Cardiac muscle cell (in vitro differentiated cells and primary cell): Measurements from ENCODE around the gene CPLX3. TPM values are rescaled to one million over a fixed set of nuclear protein-coding genes. Genes with fewer than 3 reads are reported as not detected.
A peak's percentile ranks its signal among the peaks of the same experiment; 100 is the strongest.

Source experiments
- DNase-seq, 2 donors: peaks; one replicate each; pipeline versions ENCODE4 v3.0.0 to v3.0.0-alpha.2; 2010 to 2017; ENCODE audit warnings: low read depth in 1 of 2, low spot score in 1 of 2
- H3K27ac ChIP-seq: fragments of 200-600 bp; sonication (generic); 2 replicates; pipeline ENCODE4 v1.5.1; 2016
- H3K27me3 ChIP-seq: fragments of 200-600 bp; sonication (generic); 2 replicates; pipeline ENCODE4 v1.6.0; 2016; ENCODE audit warnings: control low read depth
- H3K36me3 ChIP-seq: fragments of 200-600 bp; sonication (generic); 2 replicates; pipeline ENCODE4 v1.5.1; 2016; ENCODE audit warnings: control low read depth
- H3K4me1 ChIP-seq: fragments of 200-600 bp; sonication (generic); 2 replicates; pipeline ENCODE4 v1.8.1; 2017; ENCODE audit warnings: low read depth, mild to moderate bottlenecking, mixed run types
- H3K4me3 ChIP-seq: fragments of 200-600 bp; sonication (generic); 2 replicates; pipeline ENCODE4 v1.5.1; 2016; ENCODE audit warnings: mild to moderate bottlenecking
- H3K9me3 ChIP-seq: fragments of 200-600 bp; sonication (generic); 2 replicates; pipeline ENCODE4 v1.5.1; 2017; ENCODE audit warnings: low read depth, mild to moderate bottlenecking, control low read depth
- CTCF ChIP-seq: IDR thresholded peaks from 2 replicates; pipeline ENCODE4 v1.5.1; 2012; ENCODE audit warnings: low read depth, mild to moderate bottlenecking, low read length
- polyA plus RNA-seq: library from polyadenylated mRNA; unstranded; fragments of >200 nt; fragmentation: Nextera tagmentation; extraction: Ambion mirVana; gene quantifications from 2 replicates; pipeline ENCODE4 v1.2.1, GENCODE V29; 2016
- total RNA-seq: library from RNA; depleted of rRNA; stranded (reverse); fragments of >200 nt; gene quantifications from 2 replicates; pipeline ENCODE4 v1.2.3, GENCODE V29; 2016

The CPLX3 gene
- total and polyA plus RNA-seq, 2 experiments from 2014 or later: not detected

GRCh38 chr15:74833376-74834107 is 7.1 kb downstream of the CPLX3 start:
- Histone ChIP-seq H3K36me3 (no peaks in the 10 kb centered on the region), H3K4me1 (peaks cover 4% of the 10 kb centered on the region), H3K27ac (no peak overlapping the region), H3K9me3 (no peaks in the 10 kb centered on the region), H3K27me3 (peaks cover 3% of the 10 kb centered on the region), H3K4me3 (no peak overlapping the region)
- TF ChIP-seq CTCF: no peak
- DNase-seq: no peak

GRCh38 chr15:74835312-74835823 is 8.9 kb downstream of the CPLX3 start:
- Histone ChIP-seq H3K4me3 (no peak overlapping the region), H3K27me3 (no peaks in the 10 kb centered on the region), H3K36me3 (no peaks in the 10 kb centered on the region), H3K9me3 (no peaks in the 10 kb centered on the region), H3K27ac (no peak overlapping the region), H3K4me1 (peaks cover 4% of the 10 kb centered on the region)
- DNase-seq: peak; percentile 57 to 69
- peak; percentile 87 for TF ChIP-seq CTCF

GRCh38 chr15:74836846-74837245 is 10.4 kb downstream of the CPLX3 start:
- Histone ChIP-seq H3K4me3 (no peak overlapping the region), H3K27me3 (no peaks in the 10 kb centered on the region), H3K36me3 (no peaks in the 10 kb centered on the region), H3K9me3 (no peaks in the 10 kb centered on the region), H3K4me1 (peaks cover 3% of the 10 kb centered on the region), H3K27ac (no peak overlapping the region)
- no peak for TF ChIP-seq CTCF
- no peak for DNase-seq

- no peak for DNase-seq
- no peak overlapping the region for H3K4me3 ChIP-seq
These were observed 11.2 kb downstream of the CPLX3 start for GRCh38 chr15:74837482-74838136.

GRCh38 chr15:74838137-74838516 is 11.7 kb downstream of the CPLX3 start:
- Histone ChIP-seq H3K9me3 (no peaks in the 10 kb centered on the region), H3K36me3 (no peaks in the 10 kb centered on the region), H3K4me1 (no peaks in the 10 kb centered on the region), H3K27ac (no peak overlapping the region), H3K4me3 (no peak overlapping the region), H3K27me3 (no peaks in the 10 kb centered on the region)
- TF ChIP-seq CTCF: no peak
- no peak for DNase-seq

More at GRCh38 chr15:74837482-74838136, 11.2 kb downstream of the CPLX3 start:
- Histone ChIP-seq H3K4me1 (no peaks in the 10 kb centered on the region), H3K27me3 (no peaks in the 10 kb centered on the region), H3K9me3 (no peaks in the 10 kb centered on the region), H3K27ac (no peak overlapping the region), H3K36me3 (no peaks in the 10 kb centered on the region)
- TF ChIP-seq CTCF: no peak
